CD8-positive, alpha-beta memory T cell (primary cell): ENCODE measurements around the gene TP63. TPM values are rescaled to one million over a fixed set of nuclear protein-coding genes. Genes with fewer than 3 reads are reported as not detected.

Experiments
- CTCF ChIA-PET: fragments of 350-600 bp; sonication (Branson Sonifier 250); formaldehyde crosslinking; loops from one replicate; lab custom pipeline; 2021; ENCODE audit warnings: antibody characterized with exemption; lab: Charles Lee
- POLR2A ChIA-PET: fragments of 350-600 bp; sonication (Branson Sonifier 250); formaldehyde crosslinking; loops from one replicate; lab custom pipeline; 2021; ENCODE audit warnings: antibody characterized with exemption; lab: Charles Lee
- DNase-seq, 5 donors: peaks; one replicate each; pipeline versions ENCODE4 v3.0.0 to v3.0.0-alpha.2; 2020 to 2022; ENCODE audit warnings: mixed read lengths in 1 of 5
- H3K27ac ChIP-seq: one replicate; pipeline ENCODE4 v1.7.0; 2013; ENCODE audit warnings: low read depth, mild to moderate bottlenecking, low read length, moderate library complexity
- H3K27me3 ChIP-seq: 2 replicates; pipeline ENCODE4 v1.7.0; 2013; ENCODE audit warnings: low read length, mild to moderate bottlenecking; ENCODE audit not compliant: insufficient read depth, poor library complexity, severe bottlenecking
- H3K36me3 ChIP-seq: 2 replicates; pipeline ENCODE4 v1.7.0; 2013; ENCODE audit warnings: mild to moderate bottlenecking, low read length, moderate library complexity; ENCODE audit not compliant: insufficient read depth
- H3K4me1 ChIP-seq: 2 replicates; pipeline ENCODE4 v1.7.0; 2013; ENCODE audit warnings: mild to moderate bottlenecking, low read length, moderate library complexity; ENCODE audit not compliant: insufficient read depth
- H3K4me3 ChIP-seq: 2 replicates; pipeline ENCODE4 v1.7.0; 2013; ENCODE audit warnings: mild to moderate bottlenecking, low read length
- H3K9me3 ChIP-seq: 2 replicates; pipeline ENCODE4 v1.7.0; 2013; ENCODE audit warnings: mild to moderate bottlenecking, low read length
- H3K27ac Mint-ChIP-seq, 8 donors: one replicate each; pipeline ENCODE4 v1.8.0; 2020 to 2021; ENCODE audit warnings: mixed read lengths in 8 of 8, mild to moderate bottlenecking in 6 of 8, inconsistent platforms in 3 of 8, moderate library complexity in 3 of 8
- H3K27me3 Mint-ChIP-seq, 2 donors: one replicate each; pipeline ENCODE4 v1.8.0; 2020 to 2021; ENCODE audit warnings: mixed read lengths in 2 of 2, mild to moderate bottlenecking in 1 of 2, moderate library complexity in 1 of 2
- H3K36me3 Mint-ChIP-seq, 3 donors: one replicate each; pipeline ENCODE4 v1.8.0; 2020 to 2021; ENCODE audit warnings: mixed read lengths in 3 of 3, inconsistent platforms in 1 of 3, mild to moderate bottlenecking in 1 of 3
- H3K4me1 Mint-ChIP-seq, 3 donors: one replicate each; pipeline ENCODE4 v1.8.0; 2020 to 2021; ENCODE audit warnings: mixed read lengths in 3 of 3, inconsistent platforms in 1 of 3, mild to moderate bottlenecking in 1 of 3
- H3K4me3 Mint-ChIP-seq, 7 donors: one replicate each; pipeline ENCODE4 v1.8.0; 2020 to 2021; ENCODE audit warnings: mixed read lengths in 7 of 7, mild to moderate bottlenecking in 6 of 7, moderate library complexity in 4 of 7, inconsistent platforms in 2 of 7
- H3K9me3 Mint-ChIP-seq, 5 donors: one replicate each; pipeline ENCODE4 v1.8.0; 2020 to 2022; ENCODE audit warnings: mixed read lengths in 5 of 5, mild to moderate bottlenecking in 3 of 5, moderate library complexity in 2 of 5, inconsistent platforms in 1 of 5
- polyA plus RNA-seq: library from polyadenylated mRNA; unstranded; fragments of 300-500 nt; fragmentation: Illumina TruSeq; gene quantifications from one replicate; pipeline ENCODE4 v1.2.3, GENCODE V29; 2021
- total RNA-seq, 2 experiments: library from RNA; stranded (reverse); gene quantifications; one replicate each; pipeline ENCODE4 v1.2.3, GENCODE V29; 2021

The TP63 gene
- total and polyA plus RNA-seq, 3 experiments from 2014 or later: 0.13 to 0.82 (median 0.31) TPM

- no peaks in the 10 kb centered on the region for H3K27me3 ChIP-seq
- no peaks in the 10 kb centered on the region for H3K4me1 ChIP-seq
- DNase-seq: no peak
- H3K27ac ChIP-seq: no peak overlapping the region
- H3K27ac Mint-ChIP-seq: no peak overlapping the region
- H3K9me3 ChIP-seq: no peaks in the 10 kb centered on the region
- H3K36me3 Mint-ChIP-seq: no peaks in the 10 kb centered on the region
- no peak overlapping the region for H3K4me3 ChIP-seq
- no peaks in the 10 kb centered on the region for H3K4me1 Mint-ChIP-seq
- ChIA-PET POLR2A (no interaction called here), CTCF (no interaction called here)
- H3K4me3 Mint-ChIP-seq: no peak overlapping the region
- H3K36me3 ChIP-seq: no peaks in the 10 kb centered on the region
- H3K27me3 Mint-ChIP-seq: no peaks in the 10 kb centered on the region
- no peaks in the 10 kb centered on the region for H3K9me3 Mint-ChIP-seq
Measured at GRCh38 chr3:189890496-189890895, 259.3 kb downstream of the TP63 start.

- DNase-seq: no peak
- no peaks in the 10 kb centered on the region for H3K9me3 ChIP-seq
- H3K9me3 Mint-ChIP-seq: no peaks in the 10 kb centered on the region
- no peaks in the 10 kb centered on the region for H3K36me3 Mint-ChIP-seq
- no peak overlapping the region for H3K27ac ChIP-seq
- H3K27me3 Mint-ChIP-seq: peaks cover 0 to 2% of the 10 kb centered on the region in 2 donors
- no peaks in the 10 kb centered on the region for H3K27me3 ChIP-seq
- H3K27ac Mint-ChIP-seq: no peak overlapping the region
- H3K36me3 ChIP-seq: no peaks in the 10 kb centered on the region
- H3K4me1 Mint-ChIP-seq: no peaks in the 10 kb centered on the region
- ChIA-PET CTCF (no interaction called here), POLR2A (no interaction called here)
- no peak overlapping the region for H3K4me3 Mint-ChIP-seq
- no peaks in the 10 kb centered on the region for H3K4me1 ChIP-seq
- no peak overlapping the region for H3K4me3 ChIP-seq
Measured at GRCh38 chr3:189896533-189896932, 265.3 kb downstream of the TP63 start.

GRCh38 chr3:189897406-189897805 is 266.2 kb downstream of the TP63 start:
- Mint-ChIP-seq H3K4me3 (no peak overlapping the region), H3K4me1 (no peaks in the 10 kb centered on the region), H3K36me3 (no peaks in the 10 kb centered on the region), H3K27me3 (peaks cover 0 to 2% of the 10 kb centered on the region in 2 donors), H3K9me3 (no peaks in the 10 kb centered on the region), H3K27ac (no peak overlapping the region)
- H3K4me3 ChIP-seq: no peak overlapping the region
- H3K27ac ChIP-seq: no peak overlapping the region
- H3K9me3 ChIP-seq: no peaks in the 10 kb centered on the region
- DNase-seq: no peak
- no peaks in the 10 kb centered on the region for H3K27me3 ChIP-seq
- H3K36me3 ChIP-seq: no peaks in the 10 kb centered on the region
- no peaks in the 10 kb centered on the region for H3K4me1 ChIP-seq
- ChIA-PET POLR2A (no interaction called here), CTCF (no interaction called here)

GRCh38 chr3:189898559-189899153 is 267.5 kb downstream of the TP63 start:
- H3K4me1 Mint-ChIP-seq: no peaks in the 10 kb centered on the region
- Histone ChIP-seq H3K4me1 (no peaks in the 10 kb centered on the region), H3K4me3 (no peak overlapping the region), H3K27me3 (no peaks in the 10 kb centered on the region), H3K9me3 (no peaks in the 10 kb centered on the region), H3K27ac (no peak overlapping the region), H3K36me3 (no peaks in the 10 kb centered on the region)
- no peak overlapping the region for H3K27ac Mint-ChIP-seq
- H3K36me3 Mint-ChIP-seq: no peaks in the 10 kb centered on the region
- DNase-seq: no peak
- no peak overlapping the region for H3K4me3 Mint-ChIP-seq
- ChIA-PET POLR2A (no interaction called here), CTCF (no interaction called here)
- no peaks in the 10 kb centered on the region for H3K9me3 Mint-ChIP-seq
- H3K27me3 Mint-ChIP-seq: peaks cover 0 to 2% of the 10 kb centered on the region in 2 donors

- H3K4me1 ChIP-seq: no peaks in the 10 kb centered on the region
- peaks cover 0 to 2% of the 10 kb centered on the region in 2 donors for H3K27me3 Mint-ChIP-seq
- no peaks in the 10 kb centered on the region for H3K36me3 Mint-ChIP-seq
- H3K4me3 ChIP-seq: no peak overlapping the region
- no peaks in the 10 kb centered on the region for H3K9me3 Mint-ChIP-seq
- no peaks in the 10 kb centered on the region for H3K36me3 ChIP-seq
- ChIA-PET POLR2A (no interaction called here), CTCF (no interaction called here)
- no peaks in the 10 kb centered on the region for H3K9me3 ChIP-seq
- H3K27ac Mint-ChIP-seq: no peak overlapping the region
- no peaks in the 10 kb centered on the region for H3K27me3 ChIP-seq
- H3K4me3 Mint-ChIP-seq: no peak overlapping the region
- H3K27ac ChIP-seq: no peak overlapping the region
- no peak for DNase-seq
- no peaks in the 10 kb centered on the region for H3K4me1 Mint-ChIP-seq
Measured at GRCh38 chr3:189899186-189899585, 268.0 kb downstream of the TP63 start.

- ChIA-PET POLR2A (no interaction called here), CTCF (no interaction called here)
- Mint-ChIP-seq H3K27me3 (peaks cover 0 to 2% of the 10 kb centered on the region in 2 donors), H3K9me3 (no peaks in the 10 kb centered on the region), H3K4me3 (no peak overlapping the region), H3K4me1 (no peaks in the 10 kb centered on the region), H3K36me3 (no peaks in the 10 kb centered on the region), H3K27ac (no peak overlapping the region)
- Histone ChIP-seq H3K27me3 (no peaks in the 10 kb centered on the region), H3K4me1 (no peaks in the 10 kb centered on the region), H3K9me3 (no peaks in the 10 kb centered on the region), H3K4me3 (no peak overlapping the region), H3K36me3 (no peaks in the 10 kb centered on the region), H3K27ac (no peak overlapping the region)
- no peak for DNase-seq
Measured at GRCh38 chr3:189900578-189900977, 269.4 kb downstream of the TP63 start.

- Mint-ChIP-seq H3K9me3 (no peaks in the 10 kb centered on the region), H3K27ac (no peak overlapping the region), H3K4me3 (no peak overlapping the region), H3K36me3 (no peaks in the 10 kb centered on the region), H3K27me3 (peaks cover 1 to 2% of the 10 kb centered on the region in 2 donors), H3K4me1 (no peaks in the 10 kb centered on the region)
- CTCF ChIA-PET: no interaction called here
- POLR2A ChIA-PET: no interaction called here
- H3K4me3 ChIP-seq: no peak overlapping the region
- no peaks in the 10 kb centered on the region for H3K36me3 ChIP-seq
- no peaks in the 10 kb centered on the region for H3K27me3 ChIP-seq
- H3K9me3 ChIP-seq: no peaks in the 10 kb centered on the region
- no peaks in the 10 kb centered on the region for H3K4me1 ChIP-seq
- DNase-seq: no peak
- H3K27ac ChIP-seq: no peak overlapping the region
Measured at GRCh38 chr3:189901481-189901880, 270.3 kb downstream of the TP63 start.

- H3K36me3 ChIP-seq: no peaks in the 10 kb centered on the region
- CTCF ChIA-PET: no interaction called here
- H3K4me1 ChIP-seq: no peaks in the 10 kb centered on the region
- no peak overlapping the region for H3K27ac ChIP-seq
- no peak overlapping the region for H3K27ac Mint-ChIP-seq
- H3K4me1 Mint-ChIP-seq: no peaks in the 10 kb centered on the region
- no peak overlapping the region for H3K4me3 ChIP-seq
- no peak overlapping the region for H3K4me3 Mint-ChIP-seq
- POLR2A ChIA-PET: no interaction called here
- H3K27me3 Mint-ChIP-seq: peaks cover under 1 to 11% of the 10 kb centered on the region in 2 donors
- DNase-seq: no peak
- H3K9me3 Mint-ChIP-seq: no peaks in the 10 kb centered on the region
- H3K36me3 Mint-ChIP-seq: no peaks in the 10 kb centered on the region
- H3K9me3 ChIP-seq: no peaks in the 10 kb centered on the region
- H3K27me3 ChIP-seq: no peaks in the 10 kb centered on the region
Measured at GRCh38 chr3:189902230-189903186, 271.3 kb downstream of the TP63 start.
